NCI-H2029 (cell line): ENCODE data around the gene CEND1.
A peak's percentile ranks its signal among the peaks of the same experiment; 100 is the strongest.

Source experiments
- DNase-seq: peaks from one replicate; lab custom pipeline; 2025; lab: John Stamatoyannopoulos, UW

Gene CEND1

GRCh38 chr11:789943-790342, at the start of gene CEND1:
CEND1 (minus strand) TSS chr11:790090; CDS start chr11:788576, 1,514 bp downstream.
- DNase-seq = no peak

- DNase-seq = no peak
Observed at GRCh38 chr11:839280-839623, 49.4 kb upstream of the CEND1 start.

- DNase-seq = no peak
Observed at GRCh38 chr11:838441-839279, 48.8 kb upstream of the CEND1 start.

GRCh38 chr11:837990-838307, 48.1 kb upstream of the CEND1 start:
- no peak for DNase-seq

- DNase-seq = no peak
Observed at GRCh38 chr11:837189-837989, 47.5 kb upstream of the CEND1 start.

- no peak for DNase-seq
Observed at GRCh38 chr11:836700-837099, 46.8 kb upstream of the CEND1 start.

- no peak for DNase-seq
Observed at GRCh38 chr11:836274-836673, 46.4 kb upstream of the CEND1 start.

- DNase-seq = no peak
Observed at GRCh38 chr11:834371-835316, 44.8 kb upstream of the CEND1 start.

GRCh38 chr11:833849-834311, 44.0 kb upstream of the CEND1 start:
- DNase-seq = no peak

GRCh38 chr11:833114-833791, 43.4 kb upstream of the CEND1 start:
- DNase-seq = no peak

- DNase-seq = no peak
Observed at GRCh38 chr11:832529-833113, 42.7 kb upstream of the CEND1 start, which contains the start of gene CD151. CD151 (plus strand) TSS chr11:832952; CDS start chr11:836070, 3,118 bp downstream.

GRCh38 chr11:831961-832528, 42.2 kb upstream of the CEND1 start:
- no peak for DNase-seq

GRCh38 chr11:831118-831864, 41.4 kb upstream of the CEND1 start:
- DNase-seq = no peak

GRCh38 chr11:830295-831117, 40.6 kb upstream of the CEND1 start:
- peak; percentile 72 for DNase-seq

GRCh38 chr11:829847-830294, 40.0 kb upstream of the CEND1 start:
- DNase-seq = no peak

- no peak for DNase-seq
Observed at GRCh38 chr11:829176-829846, 39.4 kb upstream of the CEND1 start.

- DNase-seq = no peak
Observed at GRCh38 chr11:828506-829175, 38.8 kb upstream of the CEND1 start.

- no peak for DNase-seq
Observed at GRCh38 chr11:827897-828192, 38.0 kb upstream of the CEND1 start, which contains the start of gene CRACR2B. CRACR2B (plus strand) TSS chr11:827919; CDS start chr11:828608, 689 bp downstream.
